ENCODE measurements around the gene USH2A.

USH2A gene

DNA sequence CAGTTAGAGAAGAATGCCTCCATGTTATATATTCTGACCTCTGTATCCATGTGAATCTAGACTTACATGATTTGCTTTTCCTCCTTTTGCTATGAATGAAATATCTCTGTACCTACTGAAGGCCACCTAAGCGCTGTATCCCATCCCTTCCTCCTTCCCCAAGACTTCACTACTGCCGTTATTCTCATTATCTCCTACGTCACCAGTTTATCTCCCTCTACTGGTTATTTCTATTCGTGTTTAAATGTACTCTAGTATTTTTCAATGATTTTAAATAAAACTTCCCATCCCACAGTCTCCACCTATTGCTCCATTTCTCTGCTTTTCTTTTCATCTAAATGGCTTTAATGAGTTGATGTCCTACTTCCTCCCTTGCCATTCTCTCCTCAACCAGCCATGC is 746.1 kb downstream of the USH2A start:
- H3K9me3 ChIP-seq: no peaks in the 10 kb centered on the region
- H3K4me1 ChIP-seq: no peaks in the 10 kb centered on the region
- no peak overlapping the region for H3K4me3 ChIP-seq
- H3K36me3 ChIP-seq: no peaks in the 10 kb centered on the region
- H3K27me3 ChIP-seq: peaks cover 0 to 6% of the 10 kb centered on the region in 2 donors
- H3K27ac ChIP-seq: no peak overlapping the region
- intact Hi-C loops (cut with DNase I; ENCODE audit: low total_unique reads): no loop called here
- TF ChIP-seq, protein P1, sequence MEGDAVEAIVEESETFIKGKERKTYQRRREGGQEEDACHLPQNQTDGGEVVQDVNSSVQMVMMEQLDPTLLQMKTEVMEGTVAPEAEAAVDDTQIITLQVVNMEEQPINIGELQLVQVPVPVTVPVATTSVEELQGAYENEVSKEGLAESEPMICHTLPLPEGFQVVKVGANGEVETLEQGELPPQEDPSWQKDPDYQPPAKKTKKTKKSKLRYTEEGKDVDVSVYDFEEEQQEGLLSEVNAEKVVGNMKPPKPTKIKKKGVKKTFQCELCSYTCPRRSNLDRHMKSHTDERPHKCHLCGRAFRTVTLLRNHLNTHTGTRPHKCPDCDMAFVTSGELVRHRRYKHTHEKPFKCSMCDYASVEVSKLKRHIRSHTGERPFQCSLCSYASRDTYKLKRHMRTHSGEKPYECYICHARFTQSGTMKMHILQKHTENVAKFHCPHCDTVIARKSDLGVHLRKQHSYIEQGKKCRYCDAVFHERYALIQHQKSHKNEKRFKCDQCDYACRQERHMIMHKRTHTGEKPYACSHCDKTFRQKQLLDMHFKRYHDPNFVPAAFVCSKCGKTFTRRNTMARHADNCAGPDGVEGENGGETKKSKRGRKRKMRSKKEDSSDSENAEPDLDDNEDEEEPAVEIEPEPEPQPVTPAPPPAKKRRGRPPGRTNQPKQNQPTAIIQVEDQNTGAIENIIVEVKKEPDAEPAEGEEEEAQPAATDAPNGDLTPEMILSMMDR (IDR thresholded peaks at IDR 0.05): no peak
- no peak for DNase-seq

DNA sequence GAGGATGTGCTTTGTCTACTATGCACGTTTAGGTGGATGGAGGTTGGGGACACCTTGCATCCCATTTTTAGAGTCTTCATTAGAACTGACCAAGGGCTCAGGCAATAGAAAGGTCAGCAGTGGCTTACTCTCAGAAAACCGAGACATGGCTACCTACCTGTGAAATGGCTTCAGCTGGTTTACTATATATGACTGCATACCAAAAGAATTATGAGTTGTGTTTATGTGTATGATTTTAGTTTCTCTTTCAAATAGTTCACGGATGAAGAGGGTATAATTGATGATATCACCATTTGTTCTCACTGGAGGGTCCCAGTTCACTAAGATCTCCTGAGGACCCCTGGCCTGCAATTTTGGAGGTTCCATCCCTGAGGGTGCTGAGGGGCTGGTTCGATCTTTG is 749.3 kb downstream of the USH2A start:
- Histone ChIP-seq H3K9me3 (no peaks in the 10 kb centered on the region), H3K36me3 (no peaks in the 10 kb centered on the region), H3K4me1 (peaks cover 0 to 10% (median 2%) of the 10 kb centered on the region in 4 donors), H3K4me3 (no peak overlapping the region), H3K27me3 (peaks cover 0 to 4% of the 10 kb centered on the region in 2 donors), H3K27ac (no peak overlapping the region)
- no peak for DNase-seq
- intact Hi-C loops (cut with DNase I; ENCODE audit: low total_unique reads): no loop called here
- TF ChIP-seq, protein P1 (IDR thresholded peaks at IDR 0.05): no peak

DNA sequence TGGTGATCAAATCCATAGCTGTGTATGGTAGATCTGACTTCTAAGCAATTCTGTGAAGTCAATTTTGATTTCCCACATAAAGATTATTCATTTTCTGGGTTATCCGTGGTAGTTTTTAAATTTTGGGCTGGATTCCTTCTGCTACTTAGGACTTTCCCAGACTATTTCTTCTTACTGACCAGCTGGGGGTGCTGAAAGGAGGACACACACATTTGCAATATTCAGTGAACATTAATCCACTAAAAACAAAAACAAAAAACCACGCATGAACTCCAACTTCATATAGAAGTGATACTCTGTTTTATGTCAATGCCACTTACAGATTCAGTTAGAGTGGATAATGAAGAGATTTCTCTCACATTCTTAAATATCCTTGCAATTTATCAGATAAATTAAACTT is 750.8 kb downstream of the USH2A start:
- TF ChIP-seq, protein P1 (IDR thresholded peaks at IDR 0.05): no peak
- intact Hi-C loops (cut with DNase I; ENCODE audit: low total_unique reads): no loop called here

DNA sequence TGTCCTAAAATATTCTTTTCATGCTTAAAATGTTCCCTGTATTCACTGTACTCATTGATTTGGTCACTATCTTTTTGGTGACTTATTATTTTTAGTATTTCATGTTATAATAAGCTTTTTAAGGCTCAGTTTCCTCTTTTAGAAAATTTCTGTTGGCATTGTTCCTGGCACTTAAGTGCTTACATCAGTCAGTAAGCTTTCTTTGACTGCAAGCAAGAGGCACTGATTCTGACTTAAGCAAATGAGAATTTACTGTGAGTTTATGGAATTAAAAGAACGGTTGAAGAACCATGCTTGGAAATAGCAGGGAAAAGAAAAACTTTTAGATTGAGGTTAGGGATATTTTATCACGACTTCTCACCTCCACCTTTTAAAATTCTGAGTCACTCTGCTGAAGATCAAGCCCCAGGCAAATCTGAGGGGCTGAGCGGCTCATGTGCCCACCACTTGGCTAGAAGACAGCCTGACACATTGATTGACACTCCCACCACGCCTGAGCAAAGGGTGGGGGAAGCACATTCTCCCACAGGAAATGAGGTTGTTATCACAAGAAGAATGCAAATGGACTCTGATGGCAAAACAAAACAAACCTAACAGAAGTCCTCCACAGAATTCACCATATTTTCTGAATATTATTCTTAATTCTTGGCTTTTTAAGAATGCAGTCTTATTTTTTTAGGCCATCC is 753.3 kb downstream of the USH2A start:
- no peak for DNase-seq
- intact Hi-C loops (cut with DNase I; ENCODE audit: low total_unique reads): no loop called here

More for the DNA sequence above, 750.8 kb downstream of the USH2A start:
- Histone ChIP-seq H3K27ac (no peak overlapping the region), H3K4me1 (peaks cover 0 to 10% (median 2%) of the 10 kb centered on the region in 4 donors), H3K36me3 (no peaks in the 10 kb centered on the region), H3K9me3 (no peaks in the 10 kb centered on the region), H3K4me3 (no peak overlapping the region), H3K27me3 (peaks cover 0 to 3% of the 10 kb centered on the region in 2 donors)
- DNase-seq: no peak

DNA sequence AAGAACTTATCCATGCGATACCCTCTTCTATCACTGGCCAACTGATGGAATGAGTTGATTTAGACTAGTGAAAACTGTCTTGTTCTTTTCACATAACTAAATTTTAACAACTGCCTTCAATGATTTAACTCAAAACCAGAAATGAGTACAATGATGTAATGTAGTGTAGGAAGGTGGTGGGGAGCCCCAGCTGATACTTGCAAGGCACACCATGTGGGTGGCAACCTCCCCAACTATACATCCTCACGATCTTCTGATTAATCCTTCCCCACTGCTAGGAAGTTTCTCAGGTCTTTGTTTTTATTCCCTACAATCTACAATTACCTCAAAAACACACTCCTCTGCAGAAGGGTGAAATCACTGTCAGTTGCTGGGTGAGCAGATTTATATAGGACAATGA is 755.5 kb downstream of the USH2A start:
- Histone ChIP-seq H3K27ac (no peak overlapping the region), H3K4me3 (no peak overlapping the region), H3K36me3 (no peaks in the 10 kb centered on the region), H3K9me3 (no peaks in the 10 kb centered on the region), H3K4me1 (peaks cover 0 to 10% (median 2%) of the 10 kb centered on the region in 4 donors), H3K27me3 (no peaks in the 10 kb centered on the region)
- TF ChIP-seq, protein P1 (IDR thresholded peaks at IDR 0.05): no peak
- intact Hi-C loops (cut with DNase I; ENCODE audit: low total_unique reads): no loop called here
- DNase-seq: no peak

More for the DNA sequence above, 753.3 kb downstream of the USH2A start:
- Histone ChIP-seq H3K36me3 (no peaks in the 10 kb centered on the region), H3K9me3 (no peaks in the 10 kb centered on the region), H3K27me3 (peaks cover 0 to 3% of the 10 kb centered on the region in 2 donors), H3K4me3 (no peak overlapping the region), H3K27ac (no peak overlapping the region), H3K4me1 (peaks cover 0 to 10% (median 2%) of the 10 kb centered on the region in 4 donors)
- TF ChIP-seq, protein P1 (IDR thresholded peaks at IDR 0.05): no peak
